ENCODE measurements around the gene NCK2.

DNA sequence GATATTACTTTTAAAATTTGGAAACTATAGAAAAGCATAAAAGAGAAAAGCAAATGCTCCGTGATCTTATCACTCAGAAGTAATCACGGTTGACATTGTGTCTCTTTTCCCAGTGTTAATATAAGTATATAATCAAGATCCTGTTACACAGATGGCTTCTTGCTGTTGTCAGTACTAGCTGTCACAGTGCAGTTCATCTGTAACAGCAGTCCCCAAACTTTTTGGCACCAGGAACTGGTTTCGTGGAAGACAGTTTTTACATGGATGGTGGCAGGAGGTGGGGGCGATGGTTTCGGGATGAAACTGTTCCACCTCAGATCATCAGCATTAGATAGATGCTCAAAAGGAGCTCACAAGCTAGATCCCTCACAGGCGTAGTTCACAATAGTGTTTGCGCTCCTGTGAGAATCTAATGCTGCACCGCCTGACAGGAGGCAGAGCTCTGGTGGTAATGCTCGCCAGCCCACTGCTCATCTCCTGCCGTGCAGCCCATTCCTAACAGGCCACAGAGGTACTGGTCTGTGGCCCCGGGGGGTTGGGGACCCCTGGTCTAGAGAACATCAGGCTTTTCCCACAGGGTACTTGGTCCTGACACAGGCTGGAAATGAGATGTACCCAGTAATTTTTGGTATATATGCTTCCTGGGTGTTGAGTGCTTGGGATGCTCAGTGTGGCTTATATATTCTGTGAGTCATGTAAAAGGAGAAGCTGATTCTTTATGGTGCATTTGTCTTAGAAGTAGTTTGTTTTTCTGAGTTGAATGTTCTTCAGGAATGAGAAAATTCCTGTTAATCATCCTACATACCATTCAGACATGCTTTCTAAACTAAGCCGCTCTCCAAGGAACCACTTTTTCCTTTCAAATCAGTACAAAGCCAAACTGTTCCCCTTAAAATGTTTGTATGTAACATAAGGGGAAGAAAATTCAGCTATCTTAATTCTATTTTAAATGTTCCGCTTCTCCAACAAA lies 121.8 kb downstream of the NCK2 start:
- TF ChIP-seq, protein P1, sequence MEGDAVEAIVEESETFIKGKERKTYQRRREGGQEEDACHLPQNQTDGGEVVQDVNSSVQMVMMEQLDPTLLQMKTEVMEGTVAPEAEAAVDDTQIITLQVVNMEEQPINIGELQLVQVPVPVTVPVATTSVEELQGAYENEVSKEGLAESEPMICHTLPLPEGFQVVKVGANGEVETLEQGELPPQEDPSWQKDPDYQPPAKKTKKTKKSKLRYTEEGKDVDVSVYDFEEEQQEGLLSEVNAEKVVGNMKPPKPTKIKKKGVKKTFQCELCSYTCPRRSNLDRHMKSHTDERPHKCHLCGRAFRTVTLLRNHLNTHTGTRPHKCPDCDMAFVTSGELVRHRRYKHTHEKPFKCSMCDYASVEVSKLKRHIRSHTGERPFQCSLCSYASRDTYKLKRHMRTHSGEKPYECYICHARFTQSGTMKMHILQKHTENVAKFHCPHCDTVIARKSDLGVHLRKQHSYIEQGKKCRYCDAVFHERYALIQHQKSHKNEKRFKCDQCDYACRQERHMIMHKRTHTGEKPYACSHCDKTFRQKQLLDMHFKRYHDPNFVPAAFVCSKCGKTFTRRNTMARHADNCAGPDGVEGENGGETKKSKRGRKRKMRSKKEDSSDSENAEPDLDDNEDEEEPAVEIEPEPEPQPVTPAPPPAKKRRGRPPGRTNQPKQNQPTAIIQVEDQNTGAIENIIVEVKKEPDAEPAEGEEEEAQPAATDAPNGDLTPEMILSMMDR (IDR thresholded peaks at IDR 0.05), result no peak
- no peak for TF ChIP-seq POLR2A (IDR thresholded peaks at IDR 0.05)
